Ureter (tissue), 1 donor: ENCODE measurements around the gene TMEM87A. TPM values are rescaled to one million over a fixed set of nuclear protein-coding genes. Genes with fewer than 3 reads are reported as not detected.
A peak's percentile ranks its signal among the peaks of the same experiment; 100 is the strongest.
"Not testable (repeated sequence)": the region's sequence is repeated elsewhere in the genome, so short reads cannot be mapped to it uniquely, and the experiment has no call there.

Source experiments
- DNase-seq: peaks from one replicate; pipeline ENCODE4 v3.0.0-alpha.2; 2020; ENCODE audit warnings: low spot score
- total RNA-seq: library from RNA; stranded (reverse); gene quantifications from one replicate; pipeline ENCODE4 v1.2.4, GENCODE V29; 2023
- donor health status: DM: yes; HTN: yes; CAD: no.

The TMEM87A gene
- total RNA-seq, 1 donor from 2014 or later, result 87.4 TPM

GRCh38 chr15:42270996-42271395 is 2.2 kb downstream of the TMEM87A start:
- no peak for DNase-seq

GRCh38 chr15:42270551-42270950 is 2.7 kb downstream of the TMEM87A start:
- no peak for DNase-seq

GRCh38 chr15:42267286-42267685 is 5.9 kb downstream of the TMEM87A start:
- DNase-seq, result no peak

GRCh38 chr15:42264795-42265194 is 8.4 kb downstream of the TMEM87A start:
- no peak for DNase-seq

GRCh38 chr15:42253300-42253699 is 19.9 kb downstream of the TMEM87A start:
- no peak for DNase-seq

- no peak for DNase-seq
These were observed 32.4 kb downstream of the TMEM87A start for GRCh38 chr15:42240823-42241222.

GRCh38 chr15:42239528-42240182 is 33.6 kb downstream of the TMEM87A start:
- DNase-seq, result no peak

- DNase-seq, result no peak
These were observed 40.1 kb downstream of the TMEM87A start for GRCh38 chr15:42233107-42233506.

- no peak for DNase-seq
These were observed 40.6 kb downstream of the TMEM87A start for GRCh38 chr15:42232606-42233005.

- no peak for DNase-seq
These were observed 42.1 kb downstream of the TMEM87A start for GRCh38 chr15:42231088-42231487.

- DNase-seq, result not testable (repeated sequence)
These were observed 44.3 kb downstream of the TMEM87A start for GRCh38 chr15:42228981-42229380.

- no peak for DNase-seq
These were observed 45.2 kb downstream of the TMEM87A start for GRCh38 chr15:42228036-42228435.

GRCh38 chr15:42226648-42227047 is 46.6 kb downstream of the TMEM87A start:
- DNase-seq, result no peak

- no peak for DNase-seq
These were observed 53.0 kb downstream of the TMEM87A start for GRCh38 chr15:42220216-42220615.

GRCh38 chr15:42218953-42219592 is 54.2 kb downstream of the TMEM87A start:
- DNase-seq, result no peak

GRCh38 chr15:42217568-42217967 is 55.7 kb downstream of the TMEM87A start:
- no peak for DNase-seq

GRCh38 chr15:42215913-42216829 is 57.1 kb downstream of the TMEM87A start:
- no peak for DNase-seq

GRCh38 chr15:42214600-42214999 is 58.6 kb downstream of the TMEM87A start:
- no peak for DNase-seq

- DNase-seq, result no peak
These were observed 59.7 kb downstream of the TMEM87A start for GRCh38 chr15:42213511-42213910.

GRCh38 chr15:42210696-42211095 is 62.5 kb downstream of the TMEM87A start:
- DNase-seq, result no peak

GRCh38 chr15:42207674-42208579 is 65.3 kb downstream of the TMEM87A start, which contains the start of gene VPS39:
VPS39 (minus strand) TSS chr15:42208304; CDS start chr15:42208153, 151 bp downstream.
- peak; percentile 87 for DNase-seq
